Activated CD4-positive, alpha-beta T cell treated with anti-CD3 and anti-CD28 coated beads, Interleukin-2, Interleukin-4, amounts not matched to agents 100 ng/mL and 50 ng/mL, durations not matched to agents 16 hours and 8 hours (primary cell): ENCODE measurements around the gene PIK3IP1.
"Not testable (repeated sequence)": the region's sequence is repeated elsewhere in the genome, so short reads cannot be mapped to it uniquely, and the experiment has no call there.

Experiments used
- DNase-seq: peaks from one replicate; pipeline ENCODE4 v3.0.0-alpha.2; 2020; ENCODE audit warnings: low spot score

The PIK3IP1 gene

GRCh38 chr22:31248965-31249958 is 43.0 kb downstream of the PIK3IP1 start:
- no peak for DNase-seq

- peak; percentile 54 for DNase-seq
Observed at GRCh38 chr22:31248138-31248745, 44.0 kb downstream of the PIK3IP1 start.

GRCh38 chr22:31247726-31248125 is 44.6 kb downstream of the PIK3IP1 start:
- no peak for DNase-seq

- no peak for DNase-seq
Observed at GRCh38 chr22:31246687-31247086, 45.6 kb downstream of the PIK3IP1 start.

GRCh38 chr22:31245998-31246397 is 46.3 kb downstream of the PIK3IP1 start:
- not testable (repeated sequence) for DNase-seq

GRCh38 chr22:31244943-31245451 is 47.3 kb downstream of the PIK3IP1 start:
- DNase-seq = no peak

GRCh38 chr22:31244046-31244942 is 48.0 kb downstream of the PIK3IP1 start:
- no peak for DNase-seq

- DNase-seq = no peak
Observed at GRCh38 chr22:31243339-31244045, 48.8 kb downstream of the PIK3IP1 start.

- DNase-seq = no peak
Observed at GRCh38 chr22:31241936-31242335, 50.4 kb downstream of the PIK3IP1 start.

GRCh38 chr22:31241200-31241599 is 51.1 kb downstream of the PIK3IP1 start:
- DNase-seq = no peak

- DNase-seq = no peak
Observed at GRCh38 chr22:31239771-31240370, 52.4 kb downstream of the PIK3IP1 start.

- DNase-seq = no peak
Observed at GRCh38 chr22:31238057-31238456, 54.2 kb downstream of the PIK3IP1 start.

GRCh38 chr22:31236044-31236443 is 56.2 kb downstream of the PIK3IP1 start:
- DNase-seq = not testable (repeated sequence)

- DNase-seq = no peak
Observed at GRCh38 chr22:31235081-31235480, 57.2 kb downstream of the PIK3IP1 start.

- no peak for DNase-seq
Observed at GRCh38 chr22:31233001-31233400, 59.3 kb downstream of the PIK3IP1 start.
